Neuronal stem cell (in vitro differentiated cells): ENCODE results near the gene RHEB.

Experiments used
- DNase-seq: peaks from one replicate; pipeline ENCODE4 v3.0.0-alpha.2; 2013; ENCODE audit warnings: low spot score
- H2AFZ ChIP-seq: one replicate; pipeline ENCODE4 v1.6.1; 2013; ENCODE audit warnings: mild to moderate bottlenecking, low read length, inconsistent platforms
- H2AK5ac ChIP-seq: 2 replicates; pipeline ENCODE4 v1.6.1; 2013; ENCODE audit warnings: low read depth, mild to moderate bottlenecking, inconsistent platforms, low read length, moderate library complexity, mixed read lengths
- H2BK120ac ChIP-seq: 2 replicates; pipeline ENCODE4 v1.6.1; 2013; ENCODE audit warnings: low read depth, mild to moderate bottlenecking, inconsistent platforms, low read length, moderate library complexity, mixed read lengths
- H2BK12ac ChIP-seq: one replicate; pipeline ENCODE4 v1.6.1; 2013; ENCODE audit warnings: low read length, inconsistent platforms
- H2BK15ac ChIP-seq: 2 replicates; pipeline ENCODE4 v1.6.1; 2013; ENCODE audit warnings: mild to moderate bottlenecking, low read length, inconsistent platforms, mixed read lengths
- H2BK5ac ChIP-seq: one replicate; pipeline ENCODE4 v1.6.1; 2013; ENCODE audit warnings: inconsistent platforms, mild to moderate bottlenecking, low read length, moderate library complexity
- H3K14ac ChIP-seq: one replicate; pipeline ENCODE4 v1.6.1; 2013; ENCODE audit warnings: low read length, inconsistent platforms
- H3K18ac ChIP-seq: 2 replicates; pipeline ENCODE4 v1.6.1; 2013; ENCODE audit warnings: low read length, inconsistent platforms
- H3K23ac ChIP-seq: 2 replicates; pipeline ENCODE4 v1.6.1; 2013; ENCODE audit warnings: low read depth, mild to moderate bottlenecking, mixed read lengths, low read length, inconsistent platforms; ENCODE audit not compliant: poor library complexity
- H3K27ac ChIP-seq: replicated peaks from 3 replicates; pipeline ENCODE4 v1.5.1; 2013; ENCODE audit warnings: low read length, inconsistent platforms
- H3K27me3 ChIP-seq, 3 experiments: 2 replicates each; pipeline ENCODE4 v1.6.1; 2013; ENCODE audit warnings: low read length in 3 of 3, mild to moderate bottlenecking in 2 of 3, inconsistent platforms in 1 of 3, low read depth in 1 of 3, mixed read lengths in 1 of 3, moderate library complexity in 1 of 3; ENCODE audit not compliant: control insufficient read depth in 3 of 3, insufficient read depth in 3 of 3
- H3K36me3 ChIP-seq, 2 donors: replicated peaks in 1 of 2; 2 replicates each; pipeline ENCODE4 v1.6.1; 2013; ENCODE audit warnings: low read length in 2 of 2; ENCODE audit not compliant: control insufficient read depth in 2 of 2, insufficient read depth in 2 of 2
- H3K4ac ChIP-seq: 2 replicates; pipeline ENCODE4 v1.6.1; 2013; ENCODE audit warnings: inconsistent platforms, mild to moderate bottlenecking, low read length, moderate library complexity
- H3K4me1 ChIP-seq, 2 donors: 1 replicate in 1 of 2; 2 replicates in 1 of 2; pipeline ENCODE4 v1.6.1; 2013; ENCODE audit warnings: low read length in 2 of 2, low read depth in 1 of 2; ENCODE audit not compliant: control insufficient read depth in 2 of 2, insufficient read depth in 1 of 2
- H3K4me2 ChIP-seq: one replicate; pipeline ENCODE4 v1.6.1; 2013; ENCODE audit warnings: mild to moderate bottlenecking, low read length, inconsistent platforms; ENCODE audit not compliant: insufficient read depth, poor library complexity, severe bottlenecking
- H3K4me3 ChIP-seq, 2 donors: 2 replicates each; pipeline ENCODE4 v1.5.1; 2013; ENCODE audit warnings: low read length in 2 of 2, mild to moderate bottlenecking in 2 of 2, inconsistent platforms in 1 of 2, moderate library complexity in 1 of 2
- H3K79me1 ChIP-seq: one replicate; pipeline ENCODE4 v1.6.1; 2013; ENCODE audit warnings: low read depth, mild to moderate bottlenecking, inconsistent platforms, low read length, moderate library complexity
- H3K9ac ChIP-seq: one replicate; pipeline ENCODE4 v1.6.1; 2013; ENCODE audit warnings: mild to moderate bottlenecking, low read depth, low read length, inconsistent platforms; ENCODE audit not compliant: poor library complexity
- H3K9me3 ChIP-seq, 2 donors: replicated peaks in 1 of 2; 2 replicates each; pipeline versions ENCODE3 to v1.6.1; 2013; ENCODE audit warnings: low read length in 2 of 2, mild to moderate bottlenecking in 2 of 2, inconsistent platforms in 1 of 2, low read depth in 1 of 2, mixed read lengths in 1 of 2, moderate library complexity in 1 of 2; ENCODE audit not compliant: control insufficient read depth in 2 of 2, insufficient read depth in 1 of 2
- H4K8ac ChIP-seq: one replicate; pipeline ENCODE4 v1.6.1; 2013; ENCODE audit warnings: low read depth, mild to moderate bottlenecking, inconsistent platforms, low read length, moderate library complexity
- H4K91ac ChIP-seq: one replicate; pipeline ENCODE4 v1.6.1; 2013; ENCODE audit warnings: low read length, low read depth, mild to moderate bottlenecking, inconsistent platforms; ENCODE audit not compliant: poor library complexity
- WGBS, 2 donors: extraction: QIAGEN DNeasy Blood & Tissue Kit; methylation state at CpG; one replicate each; pipeline ENCODE4 v1.1.7; 2013; ENCODE audit warnings: missing lambda C conversion rate in 2 of 2, mixed read lengths in 1 of 2; ENCODE audit not compliant: insufficient read length in 2 of 2, insufficient replicate concordance in 1 of 2; ENCODE audit errors: extremely low coverage in 2 of 2; 5-methylcytosine and 5-hydroxymethylcytosine counted together

RHEB gene

DNA sequence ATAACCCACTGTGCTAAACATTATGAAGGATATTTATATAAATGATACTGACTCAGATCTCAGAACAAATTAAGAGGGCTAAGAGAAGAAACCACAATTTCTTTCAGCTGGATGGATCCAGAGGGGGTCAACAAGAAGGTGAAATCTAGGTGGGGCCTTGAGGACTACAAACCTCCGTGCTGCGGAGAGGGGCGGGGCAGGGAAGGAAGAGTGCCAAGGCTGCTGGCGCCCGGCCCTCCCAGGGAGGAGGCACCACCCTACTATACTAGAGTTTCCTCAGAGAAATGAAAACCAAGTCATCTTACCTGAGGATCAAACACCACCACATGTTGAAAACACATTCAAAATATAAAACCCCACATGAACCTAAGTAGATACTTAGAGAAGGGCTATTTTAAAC lies 50.4 kb downstream of the RHEB start:
- no peak for DNase-seq
- no CpG with 5 or more reads among the region's 5 CpGs for WGBS, 2 donors

DNA sequence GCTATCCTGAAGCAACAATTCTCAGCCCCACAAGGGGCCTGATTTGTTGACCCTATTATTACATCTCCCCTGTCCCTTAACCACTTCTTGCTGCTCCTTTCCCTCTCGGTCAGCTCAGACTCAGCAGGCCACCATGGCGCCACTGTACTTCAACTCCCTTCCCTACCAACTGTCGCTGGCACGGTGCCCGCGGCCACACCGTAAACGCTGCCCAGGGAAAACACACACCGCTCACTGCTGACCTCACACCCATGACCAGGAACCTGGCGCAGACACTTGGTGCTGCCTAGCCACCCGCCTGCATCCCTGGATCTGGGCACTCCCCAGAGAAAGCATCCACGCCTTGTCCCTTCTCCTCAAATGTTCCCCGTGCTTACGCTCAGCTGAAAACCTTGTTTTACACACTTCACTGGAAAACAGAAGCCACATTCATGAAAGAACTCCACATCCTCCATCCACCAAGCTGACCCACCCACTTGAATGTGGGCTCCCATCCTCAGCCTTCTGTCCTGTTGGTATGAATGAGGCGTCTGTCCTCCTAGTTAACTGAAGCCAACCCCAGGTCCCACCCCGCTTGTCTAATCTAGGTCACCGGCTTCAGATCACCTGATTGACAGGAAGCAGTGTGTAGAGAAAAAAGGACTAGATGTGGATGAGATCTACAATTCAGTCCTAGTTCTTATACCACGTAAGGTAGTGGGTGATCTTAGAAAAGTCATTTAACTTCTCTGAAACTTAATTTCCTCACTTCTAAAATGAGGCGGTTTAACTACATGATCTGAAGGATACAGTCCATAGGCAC lies 51.3 kb downstream of the RHEB start:
- Histone ChIP-seq H3K36me3 (peaks cover 40 to 93% of the 10 kb centered on the region in 2 donors), H3K18ac (no peak overlapping the region), H2BK12ac (no peak overlapping the region), H3K14ac (peak overlapping the region; percentile 57), H3K27ac (no peak overlapping the region), H3K4me1 (peaks cover 0 to 14% of the 10 kb centered on the region in 2 donors), H3K23ac (peak overlapping the region; percentile 40), H2BK15ac (no peak overlapping the region), H3K4ac (peak overlapping the region; percentile 15), H3K9me3 (peaks cover 12 to 19% of the 10 kb centered on the region in 2 donors), H2BK120ac (no peak overlapping the region), H2AFZ (no peak overlapping the region), H3K4me2 (no peak overlapping the region), H2BK5ac (no peak overlapping the region), H3K79me1 (peaks cover 8% of the 10 kb centered on the region), H3K4me3 (no peak overlapping the region), H3K27me3 (no peaks in the 10 kb centered on the region), H2AK5ac (no peak overlapping the region), H4K8ac (no peak overlapping the region), H4K91ac (no peak overlapping the region), H3K9ac (no peak overlapping the region)
- DNase-seq = no peak
- WGBS, 2 donors = no CpG with 5 or more reads among the region's 19 CpGs

More for the DNA sequence above, 50.4 kb downstream of the RHEB start:
- Histone ChIP-seq H2AK5ac (no peak overlapping the region), H3K4me2 (no peak overlapping the region), H2BK5ac (no peak overlapping the region), H3K4me3 (no peak overlapping the region), H3K27me3 (no peaks in the 10 kb centered on the region), H3K4me1 (peaks cover 0 to 14% of the 10 kb centered on the region in 2 donors), H3K9me3 (peaks cover 6 to 11% of the 10 kb centered on the region in 2 donors), H2AFZ (no peak overlapping the region), H3K14ac (no peak overlapping the region), H2BK12ac (no peak overlapping the region), H2BK120ac (no peak overlapping the region), H3K9ac (no peak overlapping the region), H4K91ac (no peak overlapping the region), H3K4ac (no peak overlapping the region), H2BK15ac (no peak overlapping the region), H3K18ac (no peak overlapping the region), H4K8ac (no peak overlapping the region), H3K23ac (no peak overlapping the region), H3K79me1 (peaks cover 8% of the 10 kb centered on the region), H3K36me3 (peaks cover 34 to 98% of the 10 kb centered on the region in 2 donors), H3K27ac (no peak overlapping the region)

DNA sequence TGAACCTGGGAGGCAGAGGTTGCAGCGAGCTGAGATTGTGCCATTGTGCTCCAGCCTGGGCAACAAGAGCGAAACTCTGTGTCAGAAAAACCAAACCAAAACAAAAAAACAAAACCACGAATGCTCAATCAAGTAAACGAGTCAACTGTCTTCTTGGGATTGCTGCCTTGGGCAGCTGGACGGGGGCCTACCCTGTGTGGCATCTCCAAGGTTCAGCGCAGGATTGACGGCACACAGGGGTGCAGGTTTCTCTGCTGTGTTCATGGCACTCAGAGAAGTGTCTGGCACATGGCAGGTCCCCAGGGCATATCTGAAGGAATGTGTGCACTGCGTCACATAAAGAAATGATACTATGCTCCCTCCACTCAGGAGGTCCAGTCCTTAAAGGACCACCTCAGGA lies 54.5 kb downstream of the RHEB start:
- no peak overlapping the region for H3K27ac ChIP-seq
- no peak overlapping the region for H2AK5ac ChIP-seq
- peaks cover 31 to 61% of the 10 kb centered on the region in 2 donors for H3K36me3 ChIP-seq
- H3K27me3 ChIP-seq = no peaks in the 10 kb centered on the region
- no peak overlapping the region for H3K4ac ChIP-seq
- no peak overlapping the region for H3K9ac ChIP-seq
- H3K4me2 ChIP-seq = no peak overlapping the region
- no peak overlapping the region for H2BK5ac ChIP-seq
- WGBS, 2 donors = no CpG with 5 or more reads among the region's 8 CpGs
- H2BK12ac ChIP-seq = no peak overlapping the region
- no peak overlapping the region for H2AFZ ChIP-seq
- peaks cover 16 to 32% of the 10 kb centered on the region in 2 donors for H3K9me3 ChIP-seq
- DNase-seq = no peak
- H3K4me3 ChIP-seq = no peak overlapping the region
- H3K14ac ChIP-seq = no peak overlapping the region
- H3K79me1 ChIP-seq = peaks cover 4% of the 10 kb centered on the region
- no peak overlapping the region for H4K91ac ChIP-seq
- peaks cover 5 to 12% of the 10 kb centered on the region in 2 donors for H3K4me1 ChIP-seq
- H3K18ac ChIP-seq = no peak overlapping the region
- H2BK120ac ChIP-seq = no peak overlapping the region
- no peak overlapping the region for H4K8ac ChIP-seq
- no peak overlapping the region for H2BK15ac ChIP-seq
- H3K23ac ChIP-seq = no peak overlapping the region

DNA sequence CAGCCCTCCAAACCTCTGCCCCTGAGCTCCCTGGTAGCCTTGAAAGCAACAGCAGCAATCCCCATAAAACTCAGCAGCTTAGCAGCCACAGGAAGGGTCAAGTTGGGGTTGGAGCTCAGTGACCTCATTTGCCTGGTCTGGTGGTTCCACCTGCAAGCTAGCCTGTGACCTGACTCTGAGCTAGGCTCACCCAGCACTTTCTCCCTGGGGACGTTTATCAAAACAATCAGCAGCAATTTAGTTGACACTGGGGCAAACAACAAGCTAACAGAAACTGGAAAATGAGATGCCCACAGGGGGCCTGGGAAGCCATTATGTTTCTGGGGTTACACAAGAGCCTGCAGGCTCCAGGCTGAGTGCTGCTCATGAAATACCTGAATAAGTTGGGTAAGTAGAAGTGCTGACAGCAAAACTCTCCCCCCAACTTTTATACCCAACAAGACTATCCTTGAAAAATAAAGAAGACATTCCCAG lies 57.4 kb downstream of the RHEB start:
- H3K9ac ChIP-seq = no peak overlapping the region
- H4K91ac ChIP-seq = no peak overlapping the region
- H3K14ac ChIP-seq = no peak overlapping the region
- H3K27ac ChIP-seq = no peak overlapping the region
- H2BK12ac ChIP-seq = no peak overlapping the region
- no peak overlapping the region for H2BK5ac ChIP-seq
- H2AK5ac ChIP-seq = no peak overlapping the region
- H3K79me1 ChIP-seq = no peaks in the 10 kb centered on the region
- no peak overlapping the region for H3K18ac ChIP-seq
- H4K8ac ChIP-seq = no peak overlapping the region
- no peak for DNase-seq
- no peaks in the 10 kb centered on the region for H3K27me3 ChIP-seq
- peaks cover 22 to 32% of the 10 kb centered on the region in 2 donors for H3K36me3 ChIP-seq
- H3K4me2 ChIP-seq = no peak overlapping the region
- no peak overlapping the region for H2BK15ac ChIP-seq
- H3K4ac ChIP-seq = no peak overlapping the region
- H2BK120ac ChIP-seq = no peak overlapping the region
- H2AFZ ChIP-seq = no peak overlapping the region
- WGBS, 2 donors = no CpG with 5 or more reads among the region's 1 CpG
- no peak overlapping the region for H3K23ac ChIP-seq
- H3K4me3 ChIP-seq = peak overlapping the region in 1 of 2 donors; percentile 2
- H3K9me3 ChIP-seq = peaks cover 16 to 37% of the 10 kb centered on the region in 2 donors
- peaks cover 13 to 18% of the 10 kb centered on the region in 2 donors for H3K4me1 ChIP-seq
